WERI-Rb-1 (cell line): ENCODE results near the gene COL4A1.

Experiments
- DNase-seq: peaks from one replicate; pipeline ENCODE4 v3.0.0-alpha.2; 2020
- H3K27ac ChIP-seq: fragments of 250-450 bp; sonication (Bioruptor Pico); 2 replicates; pipeline ENCODE4 v1.5.1; 2020; ENCODE audit warnings: mild to moderate bottlenecking, moderate library complexity
- H3K27me3 ChIP-seq: fragments of 250-450 bp; sonication (Bioruptor Pico); 2 replicates; pipeline ENCODE4 v1.5.1; 2021; ENCODE audit warnings: mild to moderate bottlenecking, low read depth, moderate library complexity; ENCODE audit not compliant: insufficient read depth, severe bottlenecking
- H3K36me3 ChIP-seq: fragments of 250-450 bp; sonication (Bioruptor Pico); 2 replicates; pipeline ENCODE4 v1.5.1; 2020; ENCODE audit warnings: mild to moderate bottlenecking, moderate library complexity
- H3K4me3 ChIP-seq: 2 replicates; pipeline ENCODE4 v1.5.1; 2011; ENCODE audit warnings: low read depth, mild to moderate bottlenecking, control low read depth, low read length
- H3K9me3 ChIP-seq: fragments of 250-450 bp; sonication (Bioruptor Pico); 2 replicates; pipeline ENCODE4 v1.5.1; 2021; ENCODE audit warnings: mild to moderate bottlenecking, moderate library complexity; ENCODE audit not compliant: severe bottlenecking
- TF ChIP-seq, protein P1 (sequence below): IDR thresholded peaks from 2 replicates; pipeline ENCODE4 v1.5.1; 2011; ENCODE audit warnings: low read depth, mild to moderate bottlenecking, control low read depth, inconsistent platforms, low read length

The COL4A1 gene

DNA sequence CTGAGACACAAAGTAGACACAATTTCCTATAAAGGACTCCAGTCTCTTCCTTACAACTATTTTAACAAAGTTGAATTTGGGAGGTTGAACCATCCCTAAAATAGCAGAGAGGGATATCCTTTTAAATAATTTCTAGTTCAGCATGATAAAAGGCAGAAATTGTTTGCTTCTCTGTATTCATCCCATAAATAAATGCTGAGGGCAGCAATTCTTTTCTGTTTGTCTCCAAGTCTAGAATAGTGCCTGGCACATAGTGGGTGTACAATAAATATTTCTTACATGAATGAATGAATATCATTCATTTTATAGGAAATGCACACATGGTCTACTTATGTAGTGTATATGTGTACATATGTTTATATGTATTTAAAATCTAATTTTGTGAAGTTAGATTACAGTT, 12.3 kb downstream of the COL4A1 start:
- Histone ChIP-seq H3K4me3 (no peak overlapping the region), H3K27ac (no peak overlapping the region), H3K36me3 (no peaks in the 10 kb centered on the region), H3K27me3 (no peaks in the 10 kb centered on the region), H3K9me3 (no peaks in the 10 kb centered on the region)
- TF ChIP-seq, protein P1, sequence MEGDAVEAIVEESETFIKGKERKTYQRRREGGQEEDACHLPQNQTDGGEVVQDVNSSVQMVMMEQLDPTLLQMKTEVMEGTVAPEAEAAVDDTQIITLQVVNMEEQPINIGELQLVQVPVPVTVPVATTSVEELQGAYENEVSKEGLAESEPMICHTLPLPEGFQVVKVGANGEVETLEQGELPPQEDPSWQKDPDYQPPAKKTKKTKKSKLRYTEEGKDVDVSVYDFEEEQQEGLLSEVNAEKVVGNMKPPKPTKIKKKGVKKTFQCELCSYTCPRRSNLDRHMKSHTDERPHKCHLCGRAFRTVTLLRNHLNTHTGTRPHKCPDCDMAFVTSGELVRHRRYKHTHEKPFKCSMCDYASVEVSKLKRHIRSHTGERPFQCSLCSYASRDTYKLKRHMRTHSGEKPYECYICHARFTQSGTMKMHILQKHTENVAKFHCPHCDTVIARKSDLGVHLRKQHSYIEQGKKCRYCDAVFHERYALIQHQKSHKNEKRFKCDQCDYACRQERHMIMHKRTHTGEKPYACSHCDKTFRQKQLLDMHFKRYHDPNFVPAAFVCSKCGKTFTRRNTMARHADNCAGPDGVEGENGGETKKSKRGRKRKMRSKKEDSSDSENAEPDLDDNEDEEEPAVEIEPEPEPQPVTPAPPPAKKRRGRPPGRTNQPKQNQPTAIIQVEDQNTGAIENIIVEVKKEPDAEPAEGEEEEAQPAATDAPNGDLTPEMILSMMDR: no peak
- no peak for DNase-seq

DNA sequence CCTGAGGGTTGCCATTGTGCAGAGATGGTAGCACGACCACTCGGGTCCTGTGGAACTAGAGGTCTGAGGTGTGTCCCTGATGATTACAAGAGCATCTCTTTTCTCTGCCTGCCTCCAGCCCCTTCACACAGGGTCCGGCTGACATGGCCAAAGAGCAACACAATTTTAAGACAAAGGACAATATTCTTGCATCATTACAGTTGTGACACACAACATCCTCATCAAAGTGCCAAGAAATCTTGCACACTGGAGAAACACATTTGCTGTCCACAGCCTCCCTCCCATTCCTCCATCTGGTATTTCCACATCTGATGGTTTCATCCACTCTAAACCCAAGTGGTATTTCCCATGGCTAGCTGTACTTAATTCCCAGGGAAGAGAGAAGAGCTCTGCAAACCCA, 12.8 kb downstream of the COL4A1 start:
- H3K27me3 ChIP-seq: no peaks in the 10 kb centered on the region
- TF ChIP-seq, protein P1: no peak
- H3K27ac ChIP-seq: no peak overlapping the region

GRCh38 chr13:110293649-110294048, 13.3 kb downstream of the COL4A1 start:
- H3K36me3 ChIP-seq: no peaks in the 10 kb centered on the region
- no peak for DNase-seq
- H3K27me3 ChIP-seq: no peaks in the 10 kb centered on the region
- H3K4me3 ChIP-seq: no peak overlapping the region
- TF ChIP-seq, protein P1: no peak
- no peaks in the 10 kb centered on the region for H3K9me3 ChIP-seq
- no peak overlapping the region for H3K27ac ChIP-seq

More for the DNA sequence above, 12.8 kb downstream of the COL4A1 start:
- H3K9me3 ChIP-seq: no peaks in the 10 kb centered on the region
- H3K36me3 ChIP-seq: no peaks in the 10 kb centered on the region
- no peak overlapping the region for H3K4me3 ChIP-seq
- DNase-seq: no peak

GRCh38 chr13:110293037-110293436, 13.9 kb downstream of the COL4A1 start:
- Histone ChIP-seq H3K36me3 (no peaks in the 10 kb centered on the region), H3K9me3 (no peaks in the 10 kb centered on the region), H3K27me3 (no peaks in the 10 kb centered on the region), H3K4me3 (no peak overlapping the region), H3K27ac (no peak overlapping the region)
- no peak for DNase-seq
- TF ChIP-seq, protein P1: no peak

GRCh38 chr13:110291286-110291685, 15.7 kb downstream of the COL4A1 start:
- Histone ChIP-seq H3K27me3 (no peaks in the 10 kb centered on the region), H3K36me3 (no peaks in the 10 kb centered on the region), H3K27ac (no peak overlapping the region), H3K9me3 (no peaks in the 10 kb centered on the region), H3K4me3 (no peak overlapping the region)
- no peak for DNase-seq
- TF ChIP-seq, protein P1: no peak

DNA sequence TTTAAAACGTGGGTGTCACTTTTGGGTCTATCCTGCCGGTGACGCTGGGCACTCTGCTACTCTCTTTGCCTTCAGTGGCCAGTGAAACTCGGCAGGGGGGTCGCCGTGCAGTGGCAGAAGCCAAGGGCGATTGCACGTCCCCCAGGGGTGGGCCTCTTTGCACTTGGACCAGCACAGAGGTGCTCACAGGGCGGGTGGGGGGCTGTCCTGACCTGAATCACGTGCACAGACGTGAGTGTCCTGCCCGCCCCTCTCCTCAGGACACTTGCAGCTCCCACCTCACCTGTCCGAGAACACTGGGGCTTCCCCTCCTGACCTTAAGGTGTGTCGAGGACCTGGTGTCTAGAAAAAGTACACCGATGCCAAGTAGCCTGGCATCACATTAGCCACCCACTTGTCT, 16.1 kb downstream of the COL4A1 start:
- Histone ChIP-seq H3K9me3 (no peaks in the 10 kb centered on the region), H3K4me3 (no peak overlapping the region), H3K27me3 (no peaks in the 10 kb centered on the region), H3K36me3 (no peaks in the 10 kb centered on the region), H3K27ac (no peak overlapping the region)
- TF ChIP-seq, protein P1: no peak
- no peak for DNase-seq
